GM06990 (cell line): ENCODE measurements around the gene CAPZB.

ENCODE experiments used
- DNase-seq: peaks from one replicate; pipeline ENCODE4 v3.0.0-alpha.2; 2011; ENCODE audit not compliant: insufficient read length; ENCODE audit errors: extremely low read depth
- H3K27me3 ChIP-seq: replicated peaks from 2 replicates; pipeline ENCODE4 v1.6.0; 2011; ENCODE audit warnings: low read length; ENCODE audit not compliant: control insufficient read depth, insufficient read depth
- H3K36me3 ChIP-seq: 2 replicates; pipeline ENCODE4 v1.5.1; 2011; ENCODE audit warnings: low read length; ENCODE audit not compliant: control insufficient read depth, insufficient read depth
- H3K4me3 ChIP-seq: replicated peaks from 2 replicates; pipeline ENCODE4 v1.5.1; 2011; ENCODE audit warnings: low read depth, mild to moderate bottlenecking, control low read depth, low read length
- TF ChIP-seq, protein P1 (sequence below): IDR thresholded peaks from 2 replicates; pipeline ENCODE4 v1.5.1; 2011; ENCODE audit warnings: low read length, control low read depth, mild to moderate bottlenecking, inconsistent platforms; ENCODE audit not compliant: insufficient read depth, poor library complexity, severe bottlenecking

CAPZB gene

DNA sequence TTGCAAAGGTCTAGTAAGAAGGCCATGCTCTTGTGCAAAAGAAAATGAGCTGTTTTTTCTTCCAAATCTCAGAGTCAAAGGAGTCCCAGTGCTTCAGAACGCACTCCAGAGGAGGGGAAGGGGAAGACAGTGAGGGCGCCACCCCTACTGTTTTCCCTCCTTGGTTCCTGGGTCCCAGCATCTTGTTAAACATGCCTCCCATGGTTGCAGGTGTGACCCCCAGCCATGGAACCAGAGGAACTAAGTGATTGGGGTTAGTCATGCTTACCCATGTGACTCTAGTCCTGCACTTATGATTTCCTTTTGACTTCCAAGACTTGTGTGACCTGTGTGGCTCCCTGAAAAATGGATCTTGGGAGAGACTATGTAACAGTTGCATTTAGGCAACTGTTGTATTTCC, 190.7 kb downstream of the CAPZB start:
- Histone ChIP-seq H3K27me3 (no peaks in the 10 kb centered on the region), H3K36me3 (no peaks in the 10 kb centered on the region), H3K4me3 (no peak overlapping the region)
- TF ChIP-seq, protein P1, sequence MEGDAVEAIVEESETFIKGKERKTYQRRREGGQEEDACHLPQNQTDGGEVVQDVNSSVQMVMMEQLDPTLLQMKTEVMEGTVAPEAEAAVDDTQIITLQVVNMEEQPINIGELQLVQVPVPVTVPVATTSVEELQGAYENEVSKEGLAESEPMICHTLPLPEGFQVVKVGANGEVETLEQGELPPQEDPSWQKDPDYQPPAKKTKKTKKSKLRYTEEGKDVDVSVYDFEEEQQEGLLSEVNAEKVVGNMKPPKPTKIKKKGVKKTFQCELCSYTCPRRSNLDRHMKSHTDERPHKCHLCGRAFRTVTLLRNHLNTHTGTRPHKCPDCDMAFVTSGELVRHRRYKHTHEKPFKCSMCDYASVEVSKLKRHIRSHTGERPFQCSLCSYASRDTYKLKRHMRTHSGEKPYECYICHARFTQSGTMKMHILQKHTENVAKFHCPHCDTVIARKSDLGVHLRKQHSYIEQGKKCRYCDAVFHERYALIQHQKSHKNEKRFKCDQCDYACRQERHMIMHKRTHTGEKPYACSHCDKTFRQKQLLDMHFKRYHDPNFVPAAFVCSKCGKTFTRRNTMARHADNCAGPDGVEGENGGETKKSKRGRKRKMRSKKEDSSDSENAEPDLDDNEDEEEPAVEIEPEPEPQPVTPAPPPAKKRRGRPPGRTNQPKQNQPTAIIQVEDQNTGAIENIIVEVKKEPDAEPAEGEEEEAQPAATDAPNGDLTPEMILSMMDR: no peak
- no peak for DNase-seq

DNA sequence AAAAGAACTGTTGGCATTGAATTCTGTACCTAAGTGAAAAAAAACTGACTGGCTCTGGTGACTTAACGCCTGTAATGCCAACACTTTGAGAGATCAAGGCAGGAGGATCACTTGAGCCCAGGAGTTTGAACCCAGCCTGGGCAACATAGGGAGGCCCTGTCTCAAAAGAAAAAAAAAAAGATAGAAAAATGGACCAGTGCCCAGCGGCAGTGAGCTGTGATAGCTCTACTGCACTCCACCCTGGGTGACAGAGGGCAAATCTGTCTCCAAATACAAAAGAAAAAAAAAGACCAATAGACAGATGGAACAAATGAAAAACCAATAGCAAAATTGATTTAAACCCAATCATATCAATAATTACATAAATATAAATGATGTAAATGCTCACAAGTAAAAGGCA, 196.1 kb downstream of the CAPZB start:
- DNase-seq: no peak
- H3K36me3 ChIP-seq: no peaks in the 10 kb centered on the region
- no peaks in the 10 kb centered on the region for H3K27me3 ChIP-seq
- TF ChIP-seq, protein P1: no peak
- no peak overlapping the region for H3K4me3 ChIP-seq
